Esophagus muscularis mucosa (tissue), 4 donors: ENCODE results near the gene LYPD6B. TPM values are rescaled to one million over a fixed set of nuclear protein-coding genes. Genes with fewer than 3 reads are reported as not detected.

ENCODE experiments used
- DNase-seq: peaks from one replicate; pipeline ENCODE4 v3.0.0-alpha.2; 2017; ENCODE audit errors: extremely low spot score
- H3K27ac ChIP-seq, 4 donors: fragments of 200-600 bp; sonication (generic); replicated peaks in 1 of 4; 1 replicate in 3 of 4; 2 replicates in 1 of 4; pipeline ENCODE4 v1.5.1; 2016 to 2019; ENCODE audit warnings: mild to moderate bottlenecking in 1 of 4
- H3K27me3 ChIP-seq, 4 donors: fragments of 200-600 bp; sonication (generic); one replicate each; pipeline versions ENCODE4 v1.5.1 to v1.6.0; 2016 to 2019
- H3K36me3 ChIP-seq, 4 donors: fragments of 200-600 bp; sonication (generic); one replicate each; pipeline ENCODE4 v1.5.1; 2016 to 2019
- H3K4me1 ChIP-seq, 4 donors: fragments of 200-600 bp; sonication (generic); one replicate each; pipeline ENCODE4 v1.5.1; 2016 to 2019
- H3K4me3 ChIP-seq, 4 donors: fragments of 200-600 bp; sonication (generic); 1 replicate in 2 of 4; 2 replicates in 2 of 4; pipeline ENCODE4 v1.5.1; 2016 to 2019; ENCODE audit warnings: mild to moderate bottlenecking in 4 of 4, moderate library complexity in 1 of 4
- H3K9me3 ChIP-seq, 4 donors: fragments of 200-600 bp; sonication (generic); 1 replicate in 3 of 4; 2 replicates in 1 of 4; pipeline ENCODE4 v1.5.1; 2016 to 2019
- EP300 ChIP-seq: sonication (generic); formaldehyde crosslinking; IDR thresholded peaks from one replicate; pipeline ENCODE4 v1.6.1; 2017; ENCODE audit warnings: antibody characterized with exemption
- POLR2A ChIP-seq: fragments of 450-650 bp; IDR thresholded peaks from one replicate; pipeline ENCODE4 v1.6.1; 2017; ENCODE audit warnings: antibody characterized with exemption, moderate library complexity, mild to moderate bottlenecking, low read depth
- POLR2AphosphoS5 ChIP-seq, 2 donors: sonication (generic); formaldehyde crosslinking; IDR thresholded peaks; one replicate each; pipeline ENCODE4 v1.6.1; 2017; ENCODE audit warnings: antibody characterized with exemption in 2 of 2
- WGBS: methylation state at CpG from one replicate; pipeline ENCODE4 v1.1.5; 2018; 5-methylcytosine and 5-hydroxymethylcytosine counted together
- intact Hi-C: fragments of 100-400 bp; cut with DNase I; formaldehyde crosslinking; loops from one replicate; pipeline ENCODE4 v1.15.1; 2023
- total RNA-seq, 4 donors: library from RNA; depleted of rRNA; stranded (reverse); fragments of >200 nt; gene quantifications; one replicate each; pipeline versions ENCODE4 v1.1.0 to v1.2.1, GENCODE V29; 2016
- TF ChIP-seq, protein P1 (sequence below), 3 experiments: fragments of 200-600 bp in 2 of 3; fragments of 450-650 bp in 1 of 3; sonication (generic) in 2 of 3; IDR thresholded peaks; one replicate each; pipeline ENCODE4 v1.5.1; 2017 to 2019; ENCODE audit warnings: antibody characterized with exemption in 3 of 3, mild to moderate bottlenecking in 2 of 3, moderate library complexity in 1 of 3

The LYPD6B gene
- total RNA-seq, 4 donors from 2014 or later, result not detected

GRCh38 chr2:148994341-148994740 lies 44.2 kb upstream of the LYPD6B start:
- TF ChIP-seq POLR2AphosphoS5 (IDR thresholded peaks at IDR 0.05), result no peak
- no peak for TF ChIP-seq POLR2A
- TF ChIP-seq EP300, result no peak
- TF ChIP-seq, protein P1, sequence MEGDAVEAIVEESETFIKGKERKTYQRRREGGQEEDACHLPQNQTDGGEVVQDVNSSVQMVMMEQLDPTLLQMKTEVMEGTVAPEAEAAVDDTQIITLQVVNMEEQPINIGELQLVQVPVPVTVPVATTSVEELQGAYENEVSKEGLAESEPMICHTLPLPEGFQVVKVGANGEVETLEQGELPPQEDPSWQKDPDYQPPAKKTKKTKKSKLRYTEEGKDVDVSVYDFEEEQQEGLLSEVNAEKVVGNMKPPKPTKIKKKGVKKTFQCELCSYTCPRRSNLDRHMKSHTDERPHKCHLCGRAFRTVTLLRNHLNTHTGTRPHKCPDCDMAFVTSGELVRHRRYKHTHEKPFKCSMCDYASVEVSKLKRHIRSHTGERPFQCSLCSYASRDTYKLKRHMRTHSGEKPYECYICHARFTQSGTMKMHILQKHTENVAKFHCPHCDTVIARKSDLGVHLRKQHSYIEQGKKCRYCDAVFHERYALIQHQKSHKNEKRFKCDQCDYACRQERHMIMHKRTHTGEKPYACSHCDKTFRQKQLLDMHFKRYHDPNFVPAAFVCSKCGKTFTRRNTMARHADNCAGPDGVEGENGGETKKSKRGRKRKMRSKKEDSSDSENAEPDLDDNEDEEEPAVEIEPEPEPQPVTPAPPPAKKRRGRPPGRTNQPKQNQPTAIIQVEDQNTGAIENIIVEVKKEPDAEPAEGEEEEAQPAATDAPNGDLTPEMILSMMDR (IDR thresholded peaks at IDR 0.05), result no peak
- H3K4me3 ChIP-seq, result no peak overlapping the region
- 88% methylated on average over 8 of the region's 8 CpGs for WGBS
- peaks cover 0 to 5% (median 0%) of the 10 kb centered on the region in 4 donors for H3K4me1 ChIP-seq
- intact Hi-C loops, result loop anchor here (5.0 kb wide), 1 partner anchor 427 kb away; no protein-coding TSS in a partner anchor
- H3K27ac ChIP-seq, result no peak overlapping the region
- no peaks in the 10 kb centered on the region for H3K36me3 ChIP-seq
- DNase-seq, result no peak
- H3K27me3 ChIP-seq, result no peaks in the 10 kb centered on the region
- no peaks in the 10 kb centered on the region for H3K9me3 ChIP-seq

DNA sequence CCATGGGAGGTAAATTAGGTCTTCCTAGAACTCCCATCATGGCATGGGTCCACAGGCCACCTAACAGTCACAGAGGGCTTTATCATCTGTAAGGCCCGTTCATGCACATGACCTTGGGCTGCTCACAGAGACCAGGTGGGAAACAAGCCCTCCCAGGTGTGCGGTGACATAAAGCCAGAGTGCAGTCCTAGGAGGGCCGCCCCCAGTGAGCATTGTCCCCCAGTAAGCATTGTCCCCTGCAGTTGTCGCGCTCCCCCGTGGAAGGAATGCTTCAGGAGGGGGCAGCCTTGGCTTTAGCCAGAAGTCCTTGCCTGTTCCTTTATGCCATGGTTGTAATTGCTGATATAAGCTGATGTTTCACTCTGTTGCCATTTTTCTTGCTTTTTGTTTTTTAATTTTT lies 41.7 kb upstream of the LYPD6B start:
- 94% methylated on average over 6 of the region's 6 CpGs for WGBS
- Histone ChIP-seq H3K27me3 (no peaks in the 10 kb centered on the region), H3K9me3 (no peaks in the 10 kb centered on the region), H3K4me1 (no peaks in the 10 kb centered on the region), H3K27ac (no peak overlapping the region), H3K4me3 (no peak overlapping the region), H3K36me3 (no peaks in the 10 kb centered on the region)
- TF ChIP-seq POLR2AphosphoS5 (IDR thresholded peaks at IDR 0.05) (no peak), EP300 (no peak), POLR2A (no peak)
- TF ChIP-seq, protein P1 (IDR thresholded peaks at IDR 0.05), result no peak
- DNase-seq, result no peak
- intact Hi-C loops, result no loop called here

- intact Hi-C loops, result no loop called here
- DNase-seq, result no peak
- Histone ChIP-seq H3K27ac (no peak overlapping the region), H3K4me3 (no peak overlapping the region), H3K9me3 (no peaks in the 10 kb centered on the region), H3K36me3 (no peaks in the 10 kb centered on the region), H3K27me3 (no peaks in the 10 kb centered on the region), H3K4me1 (no peaks in the 10 kb centered on the region)
- WGBS, result 85% methylated on average over 15 of the region's 16 CpGs
- TF ChIP-seq POLR2A (no peak), EP300 (no peak), POLR2AphosphoS5 (IDR thresholded peaks at IDR 0.05) (no peak)
- TF ChIP-seq, protein P1 (IDR thresholded peaks at IDR 0.05), result no peak
Observed at GRCh38 chr2:148998165-148998830, 40.2 kb upstream of the LYPD6B start.

GRCh38 chr2:148998831-148999200 lies 39.7 kb upstream of the LYPD6B start:
- intact Hi-C loops, result no loop called here
- Histone ChIP-seq H3K27ac (no peak overlapping the region), H3K4me1 (no peaks in the 10 kb centered on the region), H3K27me3 (no peaks in the 10 kb centered on the region), H3K4me3 (no peak overlapping the region), H3K36me3 (no peaks in the 10 kb centered on the region), H3K9me3 (no peaks in the 10 kb centered on the region)
- no peak for DNase-seq
- WGBS, result 89% methylated on average over 4 of the region's 4 CpGs
- TF ChIP-seq POLR2AphosphoS5 (IDR thresholded peaks at IDR 0.05) (no peak), POLR2A (no peak), EP300 (no peak)
- TF ChIP-seq, protein P1 (IDR thresholded peaks at IDR 0.05), result no peak

DNA sequence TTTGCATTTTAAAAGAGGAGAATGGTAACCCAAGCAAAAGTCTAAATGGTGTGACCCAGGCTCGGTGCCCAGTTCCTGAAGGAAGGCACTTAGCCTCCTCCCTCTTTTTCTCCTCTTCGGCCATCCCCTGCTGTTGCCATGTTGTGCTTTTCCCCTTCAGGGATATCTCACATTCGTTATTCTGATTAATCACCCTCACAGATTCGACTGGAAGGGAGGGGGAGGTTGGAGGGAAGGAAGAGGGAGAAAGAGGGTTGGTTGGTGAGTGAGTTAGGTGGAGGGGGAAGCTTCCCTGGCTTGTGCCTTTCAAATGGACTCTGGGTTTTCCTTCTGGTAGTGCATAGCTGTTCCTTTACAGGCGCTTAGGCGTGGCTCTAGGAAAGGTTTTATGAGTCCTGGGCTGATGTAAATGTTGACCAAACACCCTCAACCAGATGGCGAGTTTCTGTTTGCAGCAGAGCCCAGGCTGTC lies 39.0 kb upstream of the LYPD6B start:
- TF ChIP-seq POLR2AphosphoS5 (IDR thresholded peaks at IDR 0.05), result no peak
- TF ChIP-seq, protein P1 (IDR thresholded peaks at IDR 0.05), result no peak
- TF ChIP-seq POLR2A, result no peak
- no peak for TF ChIP-seq EP300
- WGBS, result 51% methylated on average over 7 of the region's 7 CpGs
- Histone ChIP-seq H3K36me3 (no peaks in the 10 kb centered on the region), H3K27ac (no peak overlapping the region), H3K4me3 (peak overlapping the region in 1 of 4 donors; percentile 2), H3K9me3 (no peaks in the 10 kb centered on the region), H3K4me1 (no peaks in the 10 kb centered on the region), H3K27me3 (no peaks in the 10 kb centered on the region)
- no peak for DNase-seq
- intact Hi-C loops, result no loop called here
